Neural progenitor cell (in vitro differentiated cells): ENCODE measurements around the gene STAMBPL1. TPM values are rescaled to one million over a fixed set of nuclear protein-coding genes. Genes with fewer than 3 reads are reported as not detected.

Experiments
- DNase-seq: peaks from one replicate; pipeline ENCODE4 v3.0.0-alpha.2; 2016; ENCODE audit warnings: low spot score
- H2AFZ ChIP-seq: fragments of 200-600 bp; sonication (generic); replicated peaks from 2 replicates; pipeline ENCODE4 v1.6.1; 2016; ENCODE audit warnings: antibody characterized with exemption
- H3F3A ChIP-seq: fragments of 200-600 bp; sonication (generic); 2 replicates; pipeline ENCODE4 v1.6.1; 2016; ENCODE audit warnings: antibody characterized with exemption, low read depth
- H3K27ac ChIP-seq: fragments of 200-600 bp; sonication (generic); 2 replicates; pipeline ENCODE4 v1.5.1; 2016; ENCODE audit warnings: mild to moderate bottlenecking
- H3K27me3 ChIP-seq: fragments of 200-600 bp; sonication (generic); 2 replicates; pipeline ENCODE4 v1.6.1; 2016; ENCODE audit warnings: mild to moderate bottlenecking, moderate library complexity
- H3K36me3 ChIP-seq: fragments of 200-600 bp; sonication (generic); 2 replicates; pipeline ENCODE4 v1.5.1; 2016
- H3K4me1 ChIP-seq: fragments of 200-600 bp; sonication (generic); 2 replicates; pipeline ENCODE4 v1.6.1; 2016; ENCODE audit warnings: mixed run types
- H3K4me2 ChIP-seq: fragments of 200-600 bp; sonication (generic); 2 replicates; pipeline ENCODE4 v1.6.1; 2016
- H3K4me3 ChIP-seq: fragments of 200-600 bp; sonication (generic); 2 replicates; pipeline ENCODE4 v1.5.1; 2016
- H3K79me2 ChIP-seq: fragments of 200-600 bp; sonication (generic); 2 replicates; pipeline ENCODE4 v1.6.1; 2016; ENCODE audit warnings: low read depth
- H3K9ac ChIP-seq: fragments of 200-600 bp; sonication (generic); 2 replicates; pipeline ENCODE4 v1.6.1; 2016
- H3K9me3 ChIP-seq: fragments of 200-600 bp; sonication (generic); 2 replicates; pipeline ENCODE4 v1.5.1; 2016; ENCODE audit warnings: low read depth
- H4K20me1 ChIP-seq: fragments of 200-600 bp; sonication (generic); 2 replicates; pipeline ENCODE4 v1.6.1; 2016; ENCODE audit warnings: low read depth
- H3K27ac Mint-ChIP-seq: 3 replicates; pipeline ENCODE4 v1.8.0; 2021; ENCODE audit warnings: mixed read lengths
- H3K27me3 Mint-ChIP-seq: 2 replicates; pipeline ENCODE4 v1.8.0; 2022; ENCODE audit warnings: low read depth, mild to moderate bottlenecking, inconsistent platforms, moderate library complexity, mixed read lengths; ENCODE audit not compliant: insufficient read depth
- H3K36me3 Mint-ChIP-seq: 3 replicates; pipeline ENCODE4 v1.8.0; 2021; ENCODE audit warnings: mixed read lengths
- H3K4me1 Mint-ChIP-seq: 3 replicates; pipeline ENCODE4 v1.8.0; 2021; ENCODE audit warnings: mixed read lengths
- H3K4me3 Mint-ChIP-seq: 3 replicates; pipeline ENCODE4 v1.8.0; 2021; ENCODE audit warnings: mild to moderate bottlenecking, moderate library complexity, mixed read lengths
- H3K9me3 Mint-ChIP-seq: 3 replicates; pipeline ENCODE4 v1.8.0; 2020; ENCODE audit warnings: mixed read lengths
- CTCF ChIP-seq: fragments of 200-600 bp; sonication (generic); IDR thresholded peaks from 2 replicates; pipeline ENCODE4 v1.5.1; 2017; ENCODE audit warnings: antibody characterized with exemption, mild to moderate bottlenecking
- EZH2 ChIP-seq: fragments of 200-600 bp; sonication (generic); IDR thresholded peaks from 2 replicates; pipeline ENCODE4 v1.6.1; 2017; ENCODE audit warnings: antibody characterized with exemption, mild to moderate bottlenecking, moderate library complexity
- EZH2phosphoT487 ChIP-seq: fragments of 200-600 bp; sonication (generic); IDR thresholded peaks from 2 replicates; pipeline ENCODE4 v1.6.1; 2017; ENCODE audit warnings: antibody characterized with exemption
- total RNA-seq: library from RNA; depleted of rRNA; stranded (reverse); fragments of >200 nt; gene quantifications from 2 replicates; pipeline ENCODE4 v1.2.3, GENCODE V29; 2015; ENCODE audit warnings: low replicate concordance

STAMBPL1 gene
- total RNA-seq, 1 donor from 2014 or later, result 1.9 TPM

- H3K4me2 ChIP-seq, result no peak overlapping the region
- peaks cover 20% of the 10 kb centered on the region for H3K27me3 ChIP-seq
- H3K27me3 Mint-ChIP-seq, result no peaks in the 10 kb centered on the region
- H3F3A ChIP-seq, result no peaks in the 10 kb centered on the region
- H3K9ac ChIP-seq, result no peak overlapping the region
- H2AFZ ChIP-seq, result no peak overlapping the region
- TF ChIP-seq EZH2phosphoT487 (no peak), CTCF (no peak), EZH2 (no peak)
- no peaks in the 10 kb centered on the region for H3K36me3 Mint-ChIP-seq
- H3K27ac ChIP-seq, result no peak overlapping the region
- no peaks in the 10 kb centered on the region for H3K4me1 Mint-ChIP-seq
- DNase-seq, result no peak
- no peaks in the 10 kb centered on the region for H3K4me1 ChIP-seq
- H3K36me3 ChIP-seq, result no peaks in the 10 kb centered on the region
- H3K9me3 ChIP-seq, result no peaks in the 10 kb centered on the region
- no peak overlapping the region for H3K27ac Mint-ChIP-seq
- no peaks in the 10 kb centered on the region for H3K9me3 Mint-ChIP-seq
- no peaks in the 10 kb centered on the region for H4K20me1 ChIP-seq
- H3K79me2 ChIP-seq, result no peaks in the 10 kb centered on the region
- H3K4me3 ChIP-seq, result no peak overlapping the region
- H3K4me3 Mint-ChIP-seq, result no peak overlapping the region
Observed at GRCh38 chr10:88873757-88874156, 6.3 kb upstream of the STAMBPL1 start.

GRCh38 chr10:88874281-88874680, 5.8 kb upstream of the STAMBPL1 start:
- no peak overlapping the region for H3K9ac ChIP-seq
- peaks cover 25% of the 10 kb centered on the region for H3K27me3 ChIP-seq
- Mint-ChIP-seq H3K9me3 (no peaks in the 10 kb centered on the region), H3K27me3 (no peaks in the 10 kb centered on the region), H3K4me3 (no peak overlapping the region), H3K4me1 (no peaks in the 10 kb centered on the region), H3K27ac (no peak overlapping the region), H3K36me3 (no peaks in the 10 kb centered on the region)
- no peaks in the 10 kb centered on the region for H4K20me1 ChIP-seq
- H3K4me2 ChIP-seq, result no peak overlapping the region
- no peak overlapping the region for H3K27ac ChIP-seq
- H3K9me3 ChIP-seq, result no peaks in the 10 kb centered on the region
- no peak for DNase-seq
- no peak overlapping the region for H3K4me3 ChIP-seq
- H3K36me3 ChIP-seq, result no peaks in the 10 kb centered on the region
- no peaks in the 10 kb centered on the region for H3K79me2 ChIP-seq
- H2AFZ ChIP-seq, result no peak overlapping the region
- H3F3A ChIP-seq, result no peaks in the 10 kb centered on the region
- TF ChIP-seq CTCF (no peak), EZH2 (no peak)
- H3K4me1 ChIP-seq, result no peaks in the 10 kb centered on the region

GRCh38 chr10:88875081-88875480, 5.0 kb upstream of the STAMBPL1 start:
- Histone ChIP-seq H3K79me2 (no peaks in the 10 kb centered on the region), H4K20me1 (no peaks in the 10 kb centered on the region), H3F3A (peaks cover 5% of the 10 kb centered on the region), H3K9me3 (no peaks in the 10 kb centered on the region), H3K4me3 (no peak overlapping the region), H3K9ac (no peak overlapping the region), H3K36me3 (no peaks in the 10 kb centered on the region), H3K4me2 (no peak overlapping the region), H3K27ac (no peak overlapping the region), H2AFZ (no peak overlapping the region), H3K27me3 (peaks cover 33% of the 10 kb centered on the region), H3K4me1 (no peaks in the 10 kb centered on the region)
- TF ChIP-seq CTCF (no peak), EZH2phosphoT487 (no peak), EZH2 (no peak)
- Mint-ChIP-seq H3K4me3 (no peak overlapping the region), H3K9me3 (no peaks in the 10 kb centered on the region), H3K27me3 (no peaks in the 10 kb centered on the region), H3K4me1 (peaks cover 5% of the 10 kb centered on the region), H3K36me3 (no peaks in the 10 kb centered on the region), H3K27ac (no peak overlapping the region)
- no peak for DNase-seq

GRCh38 chr10:88877298-88877697, 2.7 kb upstream of the STAMBPL1 start:
- peaks cover 50% of the 10 kb centered on the region for H3K27me3 ChIP-seq
- no peak overlapping the region for H2AFZ ChIP-seq
- TF ChIP-seq CTCF (no peak), EZH2 (no peak), EZH2phosphoT487 (no peak)
- Mint-ChIP-seq H3K27ac (no peak overlapping the region), H3K27me3 (no peaks in the 10 kb centered on the region), H3K4me1 (peaks cover 5% of the 10 kb centered on the region), H3K4me3 (no peak overlapping the region), H3K36me3 (no peaks in the 10 kb centered on the region), H3K9me3 (no peaks in the 10 kb centered on the region)
- H3K4me1 ChIP-seq, result no peaks in the 10 kb centered on the region
- H3K79me2 ChIP-seq, result no peaks in the 10 kb centered on the region
- H4K20me1 ChIP-seq, result no peaks in the 10 kb centered on the region
- no peak for DNase-seq
- no peaks in the 10 kb centered on the region for H3K9me3 ChIP-seq
- no peak overlapping the region for H3K27ac ChIP-seq
- no peak overlapping the region for H3K4me2 ChIP-seq
- H3K4me3 ChIP-seq, result no peak overlapping the region
- no peak overlapping the region for H3K9ac ChIP-seq
- peaks cover 12% of the 10 kb centered on the region for H3F3A ChIP-seq
- no peaks in the 10 kb centered on the region for H3K36me3 ChIP-seq
